H1 (cell line): Measurements from ENCODE around the gene CD7. TPM values are rescaled to one million over a fixed set of nuclear protein-coding genes. Genes with fewer than 3 reads are reported as not detected.

Experiments used
- CTCF ChIA-PET: fragments of 300-600 bp; sonication (Branson Sonifier 250); formaldehyde crosslinking; loops from one replicate; lab custom pipeline; 2021; ENCODE audit not compliant: partially characterized antibody; lab: Charles Lee
- POLR2A ChIA-PET: fragments of 300-600 bp; sonication (Branson Sonifier 250); formaldehyde crosslinking; loops from one replicate; lab custom pipeline; 2021; ENCODE audit warnings: inconsistent platforms; ENCODE audit not compliant: partially characterized antibody; lab: Charles Lee
- DNase-seq, 2 experiments: peaks; one replicate each; pipeline versions ENCODE4 v3.0.0 to v3.0.0-alpha.2; 2010 to 2022; ENCODE audit warnings: low spot score in 2 of 2, low read depth in 1 of 2, mixed read lengths in 1 of 2
- FAIRE-seq: peaks from 2 replicates; lab custom pipeline; 2011; peaks lifted over from hg19 to GRCh38; lab: Jason Lieb, UNC
- H2AFZ ChIP-seq: 2 replicates; pipeline ENCODE4 v1.8.1; 2012; ENCODE audit warnings: low read length, inconsistent platforms
- H2AK5ac ChIP-seq: 2 replicates; pipeline ENCODE4 v1.6.1; 2013; ENCODE audit warnings: low read depth, low read length
- H2BK120ac ChIP-seq: replicated peaks from 2 replicates; pipeline ENCODE3; 2013; ENCODE audit warnings: low read depth, low read length, inconsistent platforms
- H2BK12ac ChIP-seq: 2 replicates; pipeline ENCODE4 v1.6.1; 2013; ENCODE audit warnings: low read depth, low read length
- H2BK15ac ChIP-seq: 2 replicates; pipeline ENCODE4 v1.6.1; 2013; ENCODE audit warnings: low read length
- H2BK20ac ChIP-seq: 2 replicates; pipeline ENCODE4 v1.6.1; 2013; ENCODE audit warnings: low read length
- H2BK5ac ChIP-seq: 2 replicates; pipeline ENCODE4 v1.6.1; 2013; ENCODE audit warnings: low read depth, low read length
- H3K14ac ChIP-seq: 2 replicates; pipeline ENCODE4 v1.6.1; 2013; ENCODE audit warnings: inconsistent platforms; ENCODE audit not compliant: insufficient read length
- H3K18ac ChIP-seq: 2 replicates; pipeline ENCODE4 v1.6.1; 2013; ENCODE audit warnings: low read length; ENCODE audit errors: extremely low read depth
- H3K23ac ChIP-seq: 2 replicates; pipeline ENCODE4 v1.6.1; 2013; ENCODE audit warnings: inconsistent platforms; ENCODE audit not compliant: insufficient read length
- H3K23me2 ChIP-seq: 2 replicates; pipeline ENCODE4 v1.6.1; 2013; ENCODE audit warnings: low read depth, low read length
- H3K27ac ChIP-seq: 2 replicates; pipeline ENCODE4 v1.6.1; 2011; ENCODE audit warnings: low read depth, low read length, inconsistent platforms
- H3K27me3 ChIP-seq, 4 experiments: replicated peaks in 1 of 4; 1 replicate in 1 of 4; 2 replicates in 3 of 4; pipeline versions ENCODE4 v1.6.1 to v1.8.1; 2011 to 2013; ENCODE audit warnings: low read length in 3 of 4, mild to moderate bottlenecking in 3 of 4, inconsistent platforms in 2 of 4, mixed read lengths in 2 of 4, moderate library complexity in 1 of 4; ENCODE audit not compliant: control insufficient read depth in 3 of 4, insufficient read depth in 3 of 4; ENCODE audit errors: extremely low read depth in 1 of 4
- H3K36me3 ChIP-seq, 4 experiments: 2 replicates each; pipeline versions ENCODE4 v1.6.1 to v1.8.1; 2011 to 2013; ENCODE audit warnings: mild to moderate bottlenecking in 4 of 4, low read length in 3 of 4, moderate library complexity in 2 of 4, control low read depth in 1 of 4, inconsistent platforms in 1 of 4; ENCODE audit not compliant: insufficient read depth in 4 of 4, control insufficient read depth in 2 of 4
- H3K4ac ChIP-seq: replicated peaks from 2 replicates; pipeline ENCODE3; 2013; ENCODE audit warnings: low read length, low read depth, mixed read lengths, inconsistent platforms; ENCODE audit not compliant: insufficient read length
- H3K4me1 ChIP-seq, 4 experiments: replicated peaks in 1 of 4; 1 replicate in 1 of 4; 2 replicates in 3 of 4; pipeline versions ENCODE4 v1.6.1 to v1.8.1; 2011 to 2013; ENCODE audit warnings: low read length in 3 of 4, inconsistent platforms in 2 of 4, mixed read lengths in 1 of 4; ENCODE audit not compliant: insufficient read depth in 4 of 4, control insufficient read depth in 3 of 4
- H3K4me2 ChIP-seq, 2 experiments: 2 replicates each; pipeline versions ENCODE4 v1.6.1 to v1.8.1; 2011 to 2013; ENCODE audit warnings: low read depth in 2 of 2, low read length in 2 of 2, control low read depth in 1 of 2, inconsistent platforms in 1 of 2, mild to moderate bottlenecking in 1 of 2; ENCODE audit not compliant: insufficient read depth in 1 of 2
- H3K4me3 ChIP-seq, 4 experiments: fragments of 200-600, 300-600 bp in 1 of 4; sonication (generic), shearing (Covaris generic), sonication (Bioruptor Twin) in 1 of 4; 2 replicates each; pipeline versions ENCODE4 v1.5.1 to v1.8.1; 2011 to 2016; ENCODE audit warnings: low read length in 4 of 4, low read depth in 3 of 4, control low read depth in 2 of 4, inconsistent platforms in 2 of 4, mild to moderate bottlenecking in 2 of 4, mixed read lengths in 1 of 4, moderate library complexity in 1 of 4; ENCODE audit not compliant: insufficient read depth in 2 of 4; ENCODE audit errors: extremely low read depth in 1 of 4
- H3K56ac ChIP-seq: replicated peaks from 2 replicates; pipeline ENCODE3; 2013; ENCODE audit warnings: low read depth, mild to moderate bottlenecking, mixed read lengths, low read length, inconsistent platforms; ENCODE audit not compliant: insufficient read length
- H3K79me1 ChIP-seq: 2 replicates; pipeline ENCODE4 v1.6.1; 2013; ENCODE audit warnings: low read depth, low read length, control low read depth
- H3K79me2 ChIP-seq, 2 experiments: 2 replicates each; pipeline versions ENCODE4 v1.6.1 to v1.8.1; 2012 to 2013; ENCODE audit warnings: low read length in 2 of 2, mild to moderate bottlenecking in 2 of 2, inconsistent platforms in 1 of 2; ENCODE audit not compliant: insufficient read depth in 2 of 2, control insufficient read depth in 1 of 2
- H3K9ac ChIP-seq, 4 experiments: replicated peaks in 1 of 4; 1 replicate in 1 of 4; 2 replicates in 3 of 4; pipeline versions ENCODE4 v1.6.1 to v1.8.1; 2011 to 2013; ENCODE audit warnings: low read depth in 3 of 4, low read length in 3 of 4, control low read depth in 2 of 4, mild to moderate bottlenecking in 2 of 4, moderate library complexity in 2 of 4, inconsistent platforms in 1 of 4; ENCODE audit errors: extremely low read depth in 1 of 4
- H3K9me3 ChIP-seq, 2 experiments: 2 replicates each; pipeline versions ENCODE4 v1.6.1 to v1.8.1; 2012 to 2013; ENCODE audit warnings: mild to moderate bottlenecking in 2 of 2, moderate library complexity in 2 of 2, control low read depth in 1 of 2, inconsistent platforms in 1 of 2, low read depth in 1 of 2, low read length in 1 of 2, mixed read lengths in 1 of 2; ENCODE audit not compliant: insufficient read depth in 2 of 2
- H4K20me1 ChIP-seq, 2 experiments: replicated peaks in 1 of 2; 2 replicates each; pipeline versions ENCODE3 to v1.8.1; 2011 to 2013; ENCODE audit warnings: inconsistent platforms in 2 of 2, low read length in 2 of 2, mild to moderate bottlenecking in 1 of 2; ENCODE audit not compliant: insufficient read depth in 2 of 2, control insufficient read depth in 1 of 2
- H4K5ac ChIP-seq: 2 replicates; pipeline ENCODE4 v1.6.1; 2013; ENCODE audit warnings: low read length, low read depth, mixed read lengths, inconsistent platforms; ENCODE audit not compliant: insufficient read length
- H4K8ac ChIP-seq: 2 replicates; pipeline ENCODE4 v1.8.0; 2013; ENCODE audit warnings: mild to moderate bottlenecking, moderate library complexity, low read length, inconsistent platforms; ENCODE audit not compliant: insufficient read depth; ENCODE audit errors: extremely low read depth
- H4K91ac ChIP-seq: replicated peaks from 2 replicates; pipeline ENCODE3; 2013; ENCODE audit warnings: low read length, mixed read lengths, inconsistent platforms; ENCODE audit not compliant: insufficient read length
- SIN3A ChIP-seq, 2 experiments: IDR thresholded peaks in 1 of 2; conservative IDR thresholded peaks in 1 of 2; 2 replicates each; pipeline ENCODE4 v1.6.1; 2011 to 2012; ENCODE audit warnings: low read length in 2 of 2, improper control_type of control experiment in 1 of 2, low read depth in 1 of 2, mild to moderate bottlenecking in 1 of 2
- SIX5 ChIP-seq: IDR thresholded peaks from 2 replicates; pipeline ENCODE4 v1.6.1; 2011; ENCODE audit warnings: mild to moderate bottlenecking, low read depth, low read length
- SP1 ChIP-seq: IDR thresholded peaks from 2 replicates; pipeline ENCODE4 v1.6.1; 2011; ENCODE audit warnings: low read depth, low read length
- SP2 ChIP-seq: IDR thresholded peaks from 2 replicates; pipeline ENCODE4 v1.6.1; 2012; ENCODE audit warnings: mild to moderate bottlenecking, low read length, inconsistent platforms
- WGBS, 2 experiments: shearing (Covaris generic) in 1 of 2; methylation state at CpG; one replicate each; pipeline versions ENCODE4 v1.1.6 to v1.1.7; 2013 to 2015; ENCODE audit warnings: low lambda C conversion rate in 2 of 2, mixed read lengths in 2 of 2, inconsistent platforms in 1 of 2, low coverage in 1 of 2, missing lambda C conversion rate in 1 of 2; ENCODE audit not compliant: insufficient replicate concordance in 2 of 2, insufficient coverage in 1 of 2, insufficient read length in 1 of 2; ENCODE audit errors: extremely low coverage in 1 of 2, missing lambda C conversion rate in 1 of 2; 5-methylcytosine and 5-hydroxymethylcytosine counted together
- polyA plus RNA-seq, 7 experiments: library from polyadenylated mRNA; depleted of rRNA in 3 of 7; stranded (reverse) in 5 of 7; unstranded in 2 of 7; fragments of >200 nt in 5 of 7; fragments of 200-250 nt in 2 of 7; gene quantifications; 1 replicate in 5 of 7; 2 replicates in 1 of 7; 4 replicates in 1 of 7; pipeline versions ENCODE4 v1.2.1 to v1.2.3, GENCODE V29; 2011 to 2013; ENCODE audit warnings: missing spikeins in 2 of 7, mixed read lengths in 2 of 7
- total RNA-seq: library from RNA; stranded (reverse); fragmentation: NEBNext Ultra II Directional; extraction: Animal tissue kit (Norgen Biotek cat#: 25700); gene quantifications from 2 replicates; pipeline ENCODE4 v1.2.1, GENCODE V29; 2021

CD7 gene
- total and polyA plus RNA-seq, 2 of the 8 experiments (the other 6 are each of a cell fraction or from before 2014, with no cell fraction given), result 0.83 to 0.86 TPM

- no peak overlapping the region for H3K9ac ChIP-seq
- H2BK12ac ChIP-seq, result no peak overlapping the region
- no peak overlapping the region for H3K4me2 ChIP-seq
- H4K5ac ChIP-seq, result no peak overlapping the region
- peaks cover 0 to 4% (median 2%) of the 10 kb centered on the region in 4 experiments; a peak in 4 of 7 replicates for H3K27me3 ChIP-seq
- POLR2A ChIA-PET, result interaction anchor here (1.3 to 1.8 kb wide), 2 partner anchors 10 to 68 kb away, joined by 4 to 5 read pairs; partner anchors contain the start of gene SECTM1
- no peak overlapping the region for H3K23ac ChIP-seq
- DNase-seq, result no peak
- no peaks in the 10 kb centered on the region for H3K79me2 ChIP-seq
- H2BK20ac ChIP-seq, result no peak overlapping the region
- no peaks in the 10 kb centered on the region for H3K23me2 ChIP-seq
- FAIRE-seq, result no peak
- no peaks in the 10 kb centered on the region for H3K79me1 ChIP-seq
- whole genome bisulfite sequencing, 2 experiments, result 86% methylated on average over 5 of the region's 5 CpGs; no CpG with 5 or more reads in 1 of the 2 experiments
- H3K4me3 ChIP-seq, result no peak overlapping the region
- H2BK15ac ChIP-seq, result no peak overlapping the region
- no peak overlapping the region for H3K18ac ChIP-seq
- H2BK5ac ChIP-seq, result no peak overlapping the region
- H4K8ac ChIP-seq, result no peak overlapping the region
- no peak overlapping the region for H2AK5ac ChIP-seq
- peaks cover 0 to 6% (median 2%) of the 10 kb centered on the region in 4 experiments; a peak in 4 of 7 replicates for H3K4me1 ChIP-seq
- H2BK120ac ChIP-seq, result no peak overlapping the region
- no peak overlapping the region for H3K56ac ChIP-seq
- H3K36me3 ChIP-seq, result no peaks in the 10 kb centered on the region
- no peak overlapping the region for H4K91ac ChIP-seq
- H2AFZ ChIP-seq, result no peak overlapping the region
- H4K20me1 ChIP-seq, result no peaks in the 10 kb centered on the region
- no peak overlapping the region for H3K4ac ChIP-seq
- H3K27ac ChIP-seq, result no peak overlapping the region
- H3K9me3 ChIP-seq, result peaks cover 0 to 2% of the 10 kb centered on the region in 2 experiments; a peak in 1 of 4 replicates
- H3K14ac ChIP-seq, result no peak overlapping the region
- CTCF ChIA-PET, result interaction anchor here (0.9 to 3.3 kb wide), 6 partner anchors 9 to 160 kb away, joined by 3 to 8 read pairs (median 3); no protein-coding TSS in a partner anchor
- TF ChIP-seq SP2 (no peak), SIX5 (no peak), SP1 (no peak), SIN3A (conservative IDR thresholded peaks at IDR 0.05 in 1 of 2, IDR thresholded peaks at IDR 0.05 in 1 of 2; ENCODE audit: low read depth in 1 of 2, low read length in 2 of 2) (no peak)
Observed at GRCh38 chr17:82343560-82343959, 26.2 kb upstream of the CD7 start.
